ENCODE results near the gene ALG3. TPM values are rescaled to one million over a fixed set of nuclear protein-coding genes. Genes with fewer than 3 reads are reported as not detected.
A peak's percentile ranks its signal among the peaks of the same experiment; 100 is the strongest.

ALG3 gene
- total RNA-seq, 1 donor from 2014 or later, result 20.5 TPM

DNA sequence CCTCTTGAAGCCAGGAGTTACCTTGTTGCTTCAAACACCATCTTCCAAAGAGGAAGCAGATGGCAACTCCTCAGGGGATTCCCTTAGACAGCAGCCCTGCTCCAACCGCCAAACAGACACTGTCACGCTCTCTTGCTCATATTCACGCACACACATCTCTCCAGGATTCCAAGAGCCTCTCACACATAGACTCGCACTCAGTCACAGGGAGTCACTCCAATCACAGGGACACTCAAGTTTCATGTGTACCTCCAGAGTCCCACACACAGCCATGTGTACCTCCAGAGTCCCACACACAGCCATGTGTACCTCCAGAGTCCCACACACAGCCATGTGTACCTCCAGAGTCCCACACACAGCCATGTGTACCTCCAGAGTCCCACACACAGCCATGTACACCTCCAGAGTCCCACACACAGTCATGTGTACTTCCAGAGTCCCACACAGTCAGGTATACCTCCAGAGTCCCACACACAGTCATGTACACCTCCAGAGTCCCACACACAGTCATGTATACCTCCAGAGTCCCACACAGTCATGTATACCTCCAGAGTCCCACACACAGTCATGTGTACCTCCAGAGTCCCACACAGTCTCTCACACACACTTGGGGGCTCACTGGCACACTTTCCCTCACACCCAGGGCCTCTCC lies 13.3 kb downstream of the ALG3 start:
- DNase-seq (ENCODE audit: low read depth in 2 of 2), result no peak

DNA sequence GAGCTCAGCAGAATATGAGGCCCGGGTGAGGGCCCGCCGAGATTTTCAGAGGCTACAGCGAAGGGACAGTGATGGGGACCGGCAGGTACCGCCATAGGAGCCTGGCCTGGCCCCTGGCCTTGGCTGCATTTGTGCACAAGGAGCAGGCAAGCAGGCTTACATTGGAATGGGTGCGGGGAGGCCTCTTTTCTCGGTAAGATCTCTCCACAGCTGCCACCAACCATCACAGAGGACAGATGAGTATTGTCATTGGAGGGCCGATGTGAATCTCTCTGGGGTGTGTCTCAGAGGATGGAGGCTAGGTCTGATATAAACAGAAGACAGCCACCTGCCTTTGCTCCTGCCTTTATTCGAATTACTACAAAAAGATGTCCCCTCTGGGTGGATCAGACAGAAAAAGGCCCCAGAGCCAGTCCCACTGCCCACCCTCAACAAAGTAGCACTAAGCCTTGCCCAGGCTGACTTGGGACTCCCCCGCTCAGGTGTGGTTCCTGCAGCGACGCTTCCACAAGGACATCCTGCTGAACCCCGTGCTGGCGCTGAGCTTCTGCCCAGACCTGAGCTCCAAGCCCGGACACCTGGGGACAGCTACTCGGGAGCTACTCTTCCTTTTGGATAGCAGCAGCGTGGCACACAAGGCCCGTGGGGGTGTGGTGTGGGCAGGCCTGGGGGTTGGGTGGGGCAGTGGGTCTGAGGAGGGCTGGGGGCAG lies 13.9 kb downstream of the ALG3 start:
- no peak for DNase-seq (ENCODE audit: low read depth in 2 of 2)

GRCh38 chr3:184234224-184234623 lies 14.5 kb downstream of the ALG3 start:
- DNase-seq (ENCODE audit: low read depth in 2 of 2), result peak in 1 of 2 donors; percentile 67

- no peak for DNase-seq (ENCODE audit: low read depth in 2 of 2)
These were observed 15.5 kb downstream of the ALG3 start for GRCh38 chr3:184233127-184233843.

DNA sequence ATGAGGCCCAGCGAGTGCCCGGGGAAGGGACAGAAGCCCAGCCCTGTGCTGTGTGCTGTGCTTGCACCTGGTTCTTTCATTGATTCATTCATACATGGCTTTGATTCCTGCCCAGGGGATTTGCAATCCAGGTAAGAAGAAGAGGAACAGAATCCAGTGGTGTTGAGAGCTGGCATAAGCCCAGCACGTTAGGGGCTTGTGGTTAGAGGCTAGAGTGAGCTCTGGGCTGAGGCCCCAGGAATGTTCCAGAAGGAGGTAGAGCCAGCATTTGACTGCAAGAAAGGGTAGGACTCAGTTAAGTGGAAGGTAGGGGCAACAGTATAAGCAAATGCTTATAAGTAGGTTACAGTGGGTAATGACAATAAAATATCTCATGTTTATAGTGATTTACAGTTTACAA lies 17.1 kb downstream of the ALG3 start:
- no peak for DNase-seq (ENCODE audit: low read depth in 2 of 2)

- DNase-seq (ENCODE audit: low read depth in 2 of 2), result no peak
These were observed 17.9 kb downstream of the ALG3 start for GRCh38 chr3:184230603-184231528.

- no peak for DNase-seq (ENCODE audit: low read depth in 2 of 2)
These were observed 18.6 kb downstream of the ALG3 start for GRCh38 chr3:184230081-184230602.

GRCh38 chr3:184229394-184230080 lies 19.2 kb downstream of the ALG3 start, which contains the start of gene VWA5B2:
Gene VWA5B2, plus strand, starts transcription at chr3:184229585. Its CDS starts 944 bp downstream, at chr3:184230529.
- DNase-seq (ENCODE audit: low read depth in 2 of 2), result peak in 1 of 2 donors; percentile 71

DNA sequence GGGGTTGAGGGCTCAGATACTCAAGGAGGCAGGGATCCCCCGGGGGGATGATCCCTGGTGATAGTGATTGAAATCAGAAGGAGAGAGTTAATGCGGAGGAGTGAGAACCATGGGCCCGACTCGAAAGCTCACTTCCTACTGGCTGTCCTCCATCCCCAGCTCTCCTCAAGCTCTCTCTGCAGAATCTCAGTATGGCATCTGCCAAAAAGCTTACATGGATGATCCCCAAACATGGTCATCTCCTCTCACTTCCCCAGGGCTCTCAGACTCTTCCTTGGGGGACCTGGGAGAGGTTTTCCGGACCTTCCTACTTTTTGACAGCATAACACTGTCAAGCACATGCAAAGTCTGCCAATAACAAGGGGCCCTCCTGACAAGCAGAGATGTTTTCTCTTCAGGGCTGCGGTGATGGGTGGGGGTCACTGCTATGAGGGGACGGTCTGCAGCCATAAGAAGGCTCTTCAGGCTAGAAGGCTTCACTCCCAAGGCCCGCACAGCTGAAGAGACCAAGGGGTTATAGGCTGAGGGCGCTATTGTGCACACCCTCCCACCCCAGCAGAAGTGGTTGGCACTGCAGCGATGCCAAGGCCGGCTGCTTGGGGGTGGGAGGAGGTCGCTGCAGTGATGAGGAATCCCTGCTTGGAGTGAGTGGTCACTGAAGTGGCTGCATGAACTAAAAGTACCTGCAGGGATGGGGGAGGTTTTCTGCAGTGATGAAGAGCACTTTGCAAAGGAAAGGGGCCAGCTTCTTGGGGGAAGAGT lies 20.2 kb downstream of the ALG3 start:
- DNase-seq (ENCODE audit: low read depth in 2 of 2), result no peak

DNA sequence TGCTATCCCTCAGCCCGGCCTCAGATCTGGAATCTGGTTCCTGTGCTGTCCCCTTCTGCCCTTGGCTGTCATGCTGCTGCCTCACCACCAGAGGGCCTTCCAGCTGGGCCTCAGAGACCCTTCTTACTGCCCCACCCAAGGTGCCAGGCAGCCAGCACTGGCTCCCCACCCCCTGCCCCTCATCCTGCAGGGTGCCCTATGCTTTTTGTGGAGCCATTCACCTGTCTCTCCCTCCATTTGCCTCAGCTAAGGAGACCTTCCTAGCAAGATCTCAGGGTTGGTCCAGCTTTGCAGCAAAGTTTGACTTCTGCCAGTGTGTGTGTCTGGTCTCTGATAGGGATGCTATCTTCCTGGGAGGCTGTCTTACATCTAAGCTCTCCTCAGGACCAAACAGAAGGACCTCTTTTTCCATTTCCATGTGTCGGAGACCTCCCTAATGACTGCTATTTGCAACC lies 21.3 kb downstream of the ALG3 start:
- peak in 1 of 2 donors; percentile 44 for DNase-seq (ENCODE audit: low read depth in 2 of 2)

DNA sequence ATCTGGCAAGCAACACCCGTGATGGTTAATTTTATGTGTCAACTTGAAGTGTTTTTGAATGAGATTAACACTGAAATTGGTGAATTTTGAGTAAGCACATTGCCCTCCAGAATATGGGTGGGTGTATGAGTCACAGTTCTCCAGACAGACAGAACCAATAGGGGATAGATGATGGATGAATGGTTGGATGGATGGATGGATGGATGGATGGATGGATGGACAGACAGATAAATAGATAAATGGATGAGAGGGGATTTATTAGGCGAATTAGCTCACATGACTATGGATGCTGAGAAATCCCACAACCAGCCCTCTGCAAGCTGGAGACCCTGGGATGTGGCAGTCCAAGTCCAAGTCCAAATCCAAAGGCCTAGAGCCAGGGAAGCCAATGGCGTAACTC lies 24.8 kb downstream of the ALG3 start:
- DNase-seq (ENCODE audit: low read depth in 2 of 2), result no peak

GRCh38 chr3:184222521-184222920 lies 26.2 kb downstream of the ALG3 start:
- DNase-seq (ENCODE audit: low read depth in 2 of 2), result no peak

GRCh38 chr3:184218814-184219213 lies 29.9 kb downstream of the ALG3 start:
- DNase-seq (ENCODE audit: low read depth in 2 of 2), result no peak

- no peak for DNase-seq (ENCODE audit: low read depth in 2 of 2)
These were observed 37.0 kb downstream of the ALG3 start for GRCh38 chr3:184211718-184212117.

GRCh38 chr3:184211297-184211696 lies 37.5 kb downstream of the ALG3 start:
- no peak for DNase-seq (ENCODE audit: low read depth in 2 of 2)

DNA sequence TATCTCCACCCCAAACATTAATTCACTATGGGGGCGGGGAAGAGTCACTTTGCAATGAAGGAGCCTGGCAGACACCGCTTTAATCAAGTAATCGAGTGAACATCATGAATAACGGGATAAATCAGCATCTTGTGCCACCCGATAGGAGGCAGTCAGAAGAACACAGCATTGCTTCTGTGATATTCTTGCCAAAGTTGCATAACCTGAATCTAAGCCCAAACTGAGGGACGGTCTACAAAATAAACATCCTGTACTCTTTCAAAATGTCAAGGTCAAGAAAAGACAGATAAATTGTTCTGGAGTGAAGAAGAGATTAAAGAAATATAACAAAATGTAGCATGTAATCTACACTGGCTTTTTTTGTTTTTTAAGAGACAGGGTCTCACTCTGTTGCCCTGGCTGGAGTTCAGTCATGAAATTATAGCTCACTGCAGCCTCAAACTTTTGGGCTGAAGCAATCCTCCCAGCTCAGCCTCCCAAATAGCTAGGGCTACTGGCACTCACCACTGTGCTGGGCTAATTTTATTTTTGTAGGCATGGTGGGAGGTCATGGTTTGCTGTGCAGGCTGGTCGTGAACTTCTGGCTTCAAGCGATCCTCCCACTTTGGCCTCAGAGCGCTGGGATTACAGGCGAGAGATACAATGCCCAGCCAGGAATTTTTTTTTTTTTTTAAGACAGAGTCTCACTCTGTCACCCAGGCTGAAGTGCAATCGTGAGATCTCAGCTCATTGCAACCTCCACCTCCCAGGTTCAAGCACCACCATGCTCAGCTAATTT lies 39.4 kb downstream of the ALG3 start:
- no peak for DNase-seq (ENCODE audit: low read depth in 2 of 2)

- no peak for DNase-seq (ENCODE audit: low read depth in 2 of 2)
These were observed 45.2 kb downstream of the ALG3 start for GRCh38 chr3:184203526-184203925.

DNA sequence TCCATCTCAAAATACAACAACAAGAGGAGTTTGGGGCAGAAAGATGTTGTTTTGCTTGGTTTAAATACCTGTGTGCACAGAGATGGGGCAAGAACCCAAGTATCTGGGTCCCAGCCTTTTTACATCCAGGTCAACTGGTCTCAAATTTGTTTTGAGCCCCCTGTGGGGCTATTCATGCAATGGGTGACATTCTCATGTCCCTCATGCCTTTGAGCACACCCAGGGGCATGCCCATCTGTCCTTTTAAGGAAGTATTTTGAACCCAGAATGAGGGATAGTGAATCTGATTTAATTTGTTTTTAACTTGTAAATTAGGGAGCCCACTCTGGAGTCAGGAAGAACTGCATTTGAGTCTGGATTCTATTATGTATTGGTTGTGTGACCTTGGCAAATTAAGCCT lies 47.9 kb downstream of the ALG3 start:
- no peak for DNase-seq (ENCODE audit: low read depth in 2 of 2)

- DNase-seq (ENCODE audit: low read depth in 2 of 2), result no peak
These were observed 50.3 kb downstream of the ALG3 start for GRCh38 chr3:184198509-184198908.

Data from dermis microvascular lymphatic vessel endothelial cell (primary cell).